Esophagus muscularis mucosa (tissue), 3 donors: ENCODE results near the gene LCP2.

ENCODE experiments used
- EP300 ChIP-seq: sonication (generic); formaldehyde crosslinking; IDR thresholded peaks from one replicate; pipeline ENCODE4 v1.6.1; 2017; ENCODE audit warnings: antibody characterized with exemption
- TF ChIP-seq, protein P1 (sequence below), 3 experiments: fragments of 200-600 bp in 2 of 3; fragments of 450-650 bp in 1 of 3; sonication (generic) in 2 of 3; IDR thresholded peaks; one replicate each; pipeline ENCODE4 v1.5.1; 2017 to 2019; ENCODE audit warnings: antibody characterized with exemption in 3 of 3, mild to moderate bottlenecking in 2 of 3, moderate library complexity in 1 of 3

DNA sequence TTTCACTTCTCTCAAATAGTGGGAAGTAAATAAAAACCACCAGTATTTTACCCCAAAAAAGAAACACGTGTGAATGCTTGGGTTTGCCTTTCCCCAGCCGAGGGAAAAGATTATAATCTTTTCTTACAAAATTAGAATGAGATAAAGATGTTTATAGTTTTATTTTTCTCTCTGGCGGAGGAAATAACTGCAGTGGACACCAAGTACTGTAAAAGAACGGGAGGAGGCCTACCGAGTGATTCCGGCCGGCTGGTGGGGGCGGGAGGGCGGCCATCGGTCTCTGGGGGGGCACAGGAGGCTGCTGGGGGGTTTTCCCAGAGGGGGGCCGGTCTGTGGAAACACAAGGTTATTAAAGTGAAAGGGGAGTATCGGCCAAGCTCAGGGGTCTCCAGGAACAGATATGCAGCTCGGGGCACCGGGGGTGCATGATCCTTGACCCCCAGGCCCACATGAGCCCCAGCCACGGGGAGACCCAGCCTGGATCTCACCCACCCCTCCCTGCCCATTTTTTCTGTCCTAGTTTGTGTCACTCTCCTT lies 29.4 kb downstream of the LCP2 start:
- TF ChIP-seq, protein P1, sequence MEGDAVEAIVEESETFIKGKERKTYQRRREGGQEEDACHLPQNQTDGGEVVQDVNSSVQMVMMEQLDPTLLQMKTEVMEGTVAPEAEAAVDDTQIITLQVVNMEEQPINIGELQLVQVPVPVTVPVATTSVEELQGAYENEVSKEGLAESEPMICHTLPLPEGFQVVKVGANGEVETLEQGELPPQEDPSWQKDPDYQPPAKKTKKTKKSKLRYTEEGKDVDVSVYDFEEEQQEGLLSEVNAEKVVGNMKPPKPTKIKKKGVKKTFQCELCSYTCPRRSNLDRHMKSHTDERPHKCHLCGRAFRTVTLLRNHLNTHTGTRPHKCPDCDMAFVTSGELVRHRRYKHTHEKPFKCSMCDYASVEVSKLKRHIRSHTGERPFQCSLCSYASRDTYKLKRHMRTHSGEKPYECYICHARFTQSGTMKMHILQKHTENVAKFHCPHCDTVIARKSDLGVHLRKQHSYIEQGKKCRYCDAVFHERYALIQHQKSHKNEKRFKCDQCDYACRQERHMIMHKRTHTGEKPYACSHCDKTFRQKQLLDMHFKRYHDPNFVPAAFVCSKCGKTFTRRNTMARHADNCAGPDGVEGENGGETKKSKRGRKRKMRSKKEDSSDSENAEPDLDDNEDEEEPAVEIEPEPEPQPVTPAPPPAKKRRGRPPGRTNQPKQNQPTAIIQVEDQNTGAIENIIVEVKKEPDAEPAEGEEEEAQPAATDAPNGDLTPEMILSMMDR (IDR thresholded peaks at IDR 0.05), result no peak
- TF ChIP-seq EP300, result no peak
